Measurements from ENCODE around the gene RSKR.
"Not testable (repeated sequence)": the region's sequence is repeated elsewhere in the genome, so short reads cannot be mapped to it uniquely, and the experiment has no call there.

RSKR gene, protein sequence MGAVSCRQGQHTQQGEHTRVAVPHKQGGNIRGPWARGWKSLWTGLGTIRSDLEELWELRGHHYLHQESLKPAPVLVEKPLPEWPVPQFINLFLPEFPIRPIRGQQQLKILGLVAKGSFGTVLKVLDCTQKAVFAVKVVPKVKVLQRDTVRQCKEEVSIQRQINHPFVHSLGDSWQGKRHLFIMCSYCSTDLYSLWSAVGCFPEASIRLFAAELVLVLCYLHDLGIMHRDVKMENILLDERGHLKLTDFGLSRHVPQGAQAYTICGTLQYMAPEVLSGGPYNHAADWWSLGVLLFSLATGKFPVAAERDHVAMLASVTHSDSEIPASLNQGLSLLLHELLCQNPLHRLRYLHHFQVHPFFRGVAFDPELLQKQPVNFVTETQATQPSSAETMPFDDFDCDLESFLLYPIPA

DNA sequence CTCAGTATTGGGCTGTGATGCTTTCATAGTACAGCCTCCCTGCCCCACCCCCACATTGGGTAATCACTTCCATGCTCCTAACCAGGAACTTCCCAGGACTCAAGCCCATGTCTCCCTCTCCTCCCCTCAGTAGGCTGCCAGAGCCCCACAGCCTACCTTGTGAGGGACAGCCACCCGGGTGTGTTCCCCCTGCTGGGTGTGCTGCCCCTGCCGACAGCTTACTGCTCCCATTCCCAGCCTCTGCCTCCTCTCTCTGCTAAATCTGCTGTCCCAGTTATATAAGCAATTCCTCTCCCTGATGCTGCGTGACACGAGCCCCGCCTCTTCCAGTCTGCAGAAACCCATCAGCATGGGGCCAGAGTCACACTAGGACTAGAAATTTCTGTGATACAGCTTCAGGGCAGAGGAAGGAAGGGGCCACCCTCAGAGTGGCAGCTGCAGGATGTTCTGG lies at the start of gene RSKR:
Gene RSKR, minus strand, starts transcription at position 255 of the 451 bp plus-strand sequence. Its CDS starts 24 bp downstream, at position 231.
- H3K4me3 ChIP-seq (ENCODE audit: severe bottlenecking) = no peak within 1 kb of the TSS
- H3K4me1 ChIP-seq (ENCODE audit: insufficient read depth, poor library complexity, severe bottlenecking) = no peaks in the 10 kb centered on the region
- H3K27me3 ChIP-seq (ENCODE audit: insufficient read depth, poor library complexity, severe bottlenecking) = no peaks in the 10 kb centered on the region
- ATAC-seq (ENCODE audit: low read depth) (no peak), DNase-seq (ENCODE audit: low spot score) (no peak)
- H3K27ac ChIP-seq (ENCODE audit: poor library complexity, severe bottlenecking) = no peak within 1 kb of the TSS
- no peaks in the 10 kb centered on the region for H3K9me3 ChIP-seq (ENCODE audit: severe bottlenecking)
- TF ChIP-seq, protein P1, sequence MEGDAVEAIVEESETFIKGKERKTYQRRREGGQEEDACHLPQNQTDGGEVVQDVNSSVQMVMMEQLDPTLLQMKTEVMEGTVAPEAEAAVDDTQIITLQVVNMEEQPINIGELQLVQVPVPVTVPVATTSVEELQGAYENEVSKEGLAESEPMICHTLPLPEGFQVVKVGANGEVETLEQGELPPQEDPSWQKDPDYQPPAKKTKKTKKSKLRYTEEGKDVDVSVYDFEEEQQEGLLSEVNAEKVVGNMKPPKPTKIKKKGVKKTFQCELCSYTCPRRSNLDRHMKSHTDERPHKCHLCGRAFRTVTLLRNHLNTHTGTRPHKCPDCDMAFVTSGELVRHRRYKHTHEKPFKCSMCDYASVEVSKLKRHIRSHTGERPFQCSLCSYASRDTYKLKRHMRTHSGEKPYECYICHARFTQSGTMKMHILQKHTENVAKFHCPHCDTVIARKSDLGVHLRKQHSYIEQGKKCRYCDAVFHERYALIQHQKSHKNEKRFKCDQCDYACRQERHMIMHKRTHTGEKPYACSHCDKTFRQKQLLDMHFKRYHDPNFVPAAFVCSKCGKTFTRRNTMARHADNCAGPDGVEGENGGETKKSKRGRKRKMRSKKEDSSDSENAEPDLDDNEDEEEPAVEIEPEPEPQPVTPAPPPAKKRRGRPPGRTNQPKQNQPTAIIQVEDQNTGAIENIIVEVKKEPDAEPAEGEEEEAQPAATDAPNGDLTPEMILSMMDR (IDR thresholded peaks at IDR 0.05; ENCODE audit: poor library complexity, severe bottlenecking) = no peak
- peaks cover 65% of the 10 kb centered on the region for H3K36me3 ChIP-seq (ENCODE audit: low read depth)

GRCh38 chr17:28663723-28664122 lies 49.7 kb upstream of the RSKR start:
- no peaks in the 10 kb centered on the region for H3K9me3 ChIP-seq (ENCODE audit: severe bottlenecking)
- H3K27me3 ChIP-seq (ENCODE audit: insufficient read depth, poor library complexity, severe bottlenecking) = no peaks in the 10 kb centered on the region
- H3K4me3 ChIP-seq (ENCODE audit: severe bottlenecking) = no peak overlapping the region
- ATAC-seq (ENCODE audit: low read depth) = no peak
- no peak for DNase-seq (ENCODE audit: low spot score)
- peaks cover 47% of the 10 kb centered on the region for H3K36me3 ChIP-seq (ENCODE audit: low read depth)
- H3K27ac ChIP-seq (ENCODE audit: poor library complexity, severe bottlenecking) = peak overlapping the region; percentile 68
- peaks cover 8% of the 10 kb centered on the region for H3K4me1 ChIP-seq (ENCODE audit: insufficient read depth, poor library complexity, severe bottlenecking)
- TF ChIP-seq, protein P1 (IDR thresholded peaks at IDR 0.05; ENCODE audit: poor library complexity, severe bottlenecking) = no peak

- Histone ChIP-seq H3K27me3 (ENCODE audit: insufficient read depth, poor library complexity, severe bottlenecking) (no peaks in the 10 kb centered on the region), H3K27ac (ENCODE audit: poor library complexity, severe bottlenecking) (peak overlapping the region; percentile 68), H3K36me3 (ENCODE audit: low read depth) (peaks cover 42% of the 10 kb centered on the region), H3K9me3 (ENCODE audit: severe bottlenecking) (no peaks in the 10 kb centered on the region), H3K4me3 (ENCODE audit: severe bottlenecking) (peak overlapping the region; percentile 70), H3K4me1 (ENCODE audit: insufficient read depth, poor library complexity, severe bottlenecking) (peaks cover 8% of the 10 kb centered on the region)
- ATAC-seq (ENCODE audit: low read depth) (peak; percentile 20; the same call in 2 of the 3 replicates), DNase-seq (ENCODE audit: low spot score) (no peak)
- TF ChIP-seq, protein P1 (IDR thresholded peaks at IDR 0.05; ENCODE audit: poor library complexity, severe bottlenecking) = no peak
Observed at GRCh38 chr17:28662527-28662829, 48.5 kb upstream of the RSKR start.

DNA sequence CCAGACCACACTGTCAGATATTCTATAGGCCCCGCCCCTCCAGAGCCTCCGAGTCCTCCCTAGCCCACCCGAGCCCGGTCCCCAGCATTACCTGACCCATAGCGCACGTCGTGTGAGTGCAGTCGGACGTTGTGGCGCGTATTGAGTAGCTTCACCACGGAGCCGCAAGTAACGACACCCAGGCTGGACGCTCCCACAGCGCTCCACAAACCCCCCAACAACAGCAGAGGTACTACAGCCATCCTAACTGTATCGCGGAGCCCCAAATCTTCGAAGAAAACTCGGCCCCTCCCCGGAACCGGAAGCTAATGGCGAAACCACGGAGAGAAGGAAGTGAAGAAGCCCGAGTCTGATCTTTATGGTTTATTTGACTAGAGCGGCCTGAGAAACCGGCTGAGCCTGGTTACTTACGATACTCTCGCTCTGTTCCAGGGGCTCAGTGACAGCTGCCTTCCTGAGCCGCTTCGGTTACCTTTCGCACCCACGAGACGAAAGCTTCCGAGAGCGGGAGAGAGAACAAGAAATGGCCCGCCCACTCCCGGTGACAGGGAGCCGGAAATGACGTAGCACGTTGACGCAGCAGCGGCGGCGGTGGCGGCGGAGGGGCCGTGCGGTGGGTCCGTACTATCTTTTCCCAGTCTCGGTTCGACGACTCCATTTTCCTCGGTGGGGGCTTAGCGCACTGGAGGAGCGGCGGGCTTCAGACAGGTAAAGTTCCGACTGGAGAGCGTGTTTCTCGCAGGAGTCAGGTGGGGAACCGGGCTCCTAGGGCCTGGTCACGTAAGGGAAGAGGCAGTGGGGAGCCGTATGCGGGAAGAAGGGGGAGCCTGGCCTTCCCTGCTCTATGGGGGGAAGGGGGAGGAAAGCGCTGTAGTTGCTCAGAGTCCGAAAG lies 47.9 kb upstream of the RSKR start, which contains the start of the genes SDF2 and SUPT6H:
Gene SDF2, minus strand, starts transcription at position 272 of the 892 bp plus-strand sequence. Its CDS starts 30 bp downstream, at position 242.
Gene SUPT6H, plus strand, starts transcription at position 571 of the 892 bp plus-strand sequence. CDS start 11,197 bp downstream, outside the sequence.
- Histone ChIP-seq H3K4me3 (ENCODE audit: severe bottlenecking) (peak within 1 kb of the TSS; percentile 70), H3K9me3 (ENCODE audit: severe bottlenecking) (no peaks in the 10 kb centered on the region), H3K36me3 (ENCODE audit: low read depth) (peaks cover 44% of the 10 kb centered on the region), H3K27me3 (ENCODE audit: insufficient read depth, poor library complexity, severe bottlenecking) (no peaks in the 10 kb centered on the region), H3K4me1 (ENCODE audit: insufficient read depth, poor library complexity, severe bottlenecking) (peaks cover 8% of the 10 kb centered on the region), H3K27ac (ENCODE audit: poor library complexity, severe bottlenecking) (peak within 1 kb of the TSS; percentile 68)
- ATAC-seq (ENCODE audit: low read depth) = peak; percentile 81
- TF ChIP-seq, protein P1 (IDR thresholded peaks at IDR 0.05; ENCODE audit: poor library complexity, severe bottlenecking) = no peak
- DNase-seq (ENCODE audit: low spot score) = peak; percentile 85

GRCh38 chr17:28659497-28659881 lies 45.5 kb upstream of the RSKR start:
- not testable (repeated sequence) for DNase-seq (ENCODE audit: low spot score); ATAC-seq (ENCODE audit: low read depth)

DNA sequence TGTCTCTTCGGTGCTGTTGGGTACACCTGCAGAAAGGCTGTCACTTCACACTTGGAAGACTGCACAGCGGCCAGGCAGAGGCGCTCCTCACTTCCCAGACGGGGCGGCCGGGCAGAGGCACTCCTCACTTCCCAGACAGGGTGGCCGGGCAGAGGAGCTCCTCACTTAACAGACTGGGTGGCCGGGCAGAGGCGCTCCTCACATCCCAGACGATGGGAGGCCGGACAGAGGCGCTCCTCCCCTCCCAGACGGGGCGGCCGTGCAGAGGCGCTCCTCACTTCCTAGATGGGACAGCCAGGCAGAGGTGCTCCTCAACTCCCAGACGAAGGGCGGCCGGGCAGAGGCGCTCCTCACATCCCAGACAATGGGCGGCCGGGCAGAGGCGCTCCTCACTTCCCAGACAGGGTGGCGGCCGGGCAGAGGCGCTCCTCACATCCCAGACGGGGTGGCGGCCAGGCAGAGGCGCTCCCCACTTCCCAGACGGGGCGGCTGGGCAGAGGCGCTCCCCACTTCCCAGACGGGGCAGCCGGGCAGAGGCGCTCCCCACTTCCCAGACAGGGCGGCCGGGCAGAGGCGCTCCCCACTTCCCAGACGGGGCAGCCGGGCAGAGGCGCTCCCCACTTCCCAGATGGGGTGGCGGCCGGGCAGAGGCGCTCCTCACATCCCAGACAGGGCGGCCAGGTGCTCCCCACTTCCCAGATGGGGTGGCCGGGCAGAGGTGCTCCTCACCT lies 44.9 kb upstream of the RSKR start:
- not testable (repeated sequence) for H3K27me3 ChIP-seq (ENCODE audit: insufficient read depth, poor library complexity, severe bottlenecking); ATAC-seq (ENCODE audit: low read depth); H3K4me3 ChIP-seq (ENCODE audit: severe bottlenecking); H3K27ac ChIP-seq (ENCODE audit: poor library complexity, severe bottlenecking); H3K9me3 ChIP-seq (ENCODE audit: severe bottlenecking); H3K4me1 ChIP-seq (ENCODE audit: insufficient read depth, poor library complexity, severe bottlenecking); DNase-seq (ENCODE audit: low spot score)
- H3K36me3 ChIP-seq (ENCODE audit: low read depth) = peaks cover 31% of the 10 kb centered on the region

More at GRCh38 chr17:28659497-28659881, 45.5 kb upstream of the RSKR start:
- not testable (repeated sequence) for H3K27ac ChIP-seq (ENCODE audit: poor library complexity, severe bottlenecking); H3K4me3 ChIP-seq (ENCODE audit: severe bottlenecking); H3K4me1 ChIP-seq (ENCODE audit: insufficient read depth, poor library complexity, severe bottlenecking); H3K9me3 ChIP-seq (ENCODE audit: severe bottlenecking); H3K27me3 ChIP-seq (ENCODE audit: insufficient read depth, poor library complexity, severe bottlenecking)
- H3K36me3 ChIP-seq (ENCODE audit: low read depth) = peaks cover 37% of the 10 kb centered on the region

- peaks cover 27% of the 10 kb centered on the region for H3K36me3 ChIP-seq (ENCODE audit: low read depth)
- H3K4me3 ChIP-seq (ENCODE audit: severe bottlenecking); H3K9me3 ChIP-seq (ENCODE audit: severe bottlenecking); ATAC-seq (ENCODE audit: low read depth); H3K27me3 ChIP-seq (ENCODE audit: insufficient read depth, poor library complexity, severe bottlenecking); H3K27ac ChIP-seq (ENCODE audit: poor library complexity, severe bottlenecking); H3K4me1 ChIP-seq (ENCODE audit: insufficient read depth, poor library complexity, severe bottlenecking); DNase-seq (ENCODE audit: low spot score): not testable (repeated sequence)
Observed at GRCh38 chr17:28658342-28658741, 44.4 kb upstream of the RSKR start.

Measured in RWPE2 (cell line).